H9 (cell line): ENCODE data around the gene BICRAL. TPM values are rescaled to one million over a fixed set of nuclear protein-coding genes. Genes with fewer than 3 reads are reported as not detected.
A peak's percentile ranks its signal among the peaks of the same experiment; 100 is the strongest.

Source experiments
- DNase-seq: peaks from one replicate; pipeline ENCODE4 v3.0.0-alpha.2; 2017
- H2AFZ ChIP-seq: one replicate; pipeline ENCODE4 v1.6.1; 2013; ENCODE audit warnings: mild to moderate bottlenecking, low read length, control low read depth, moderate library complexity
- H2AK5ac ChIP-seq: 2 replicates; pipeline ENCODE4 v1.6.1; 2013; ENCODE audit warnings: low read length, control low read depth, mixed read lengths; ENCODE audit not compliant: insufficient read length
- H2BK120ac ChIP-seq: one replicate; pipeline ENCODE4 v1.6.1; 2013; ENCODE audit warnings: low read depth, mild to moderate bottlenecking, low read length, control low read depth, inconsistent platforms; ENCODE audit not compliant: poor library complexity, severe bottlenecking
- H2BK12ac ChIP-seq: 2 replicates; pipeline ENCODE4 v1.6.1; 2013; ENCODE audit warnings: low read length, control low read depth, mixed read lengths, low read depth; ENCODE audit not compliant: insufficient read length
- H2BK15ac ChIP-seq: 2 replicates; pipeline ENCODE4 v1.6.1; 2013; ENCODE audit warnings: low read depth, low read length, control low read depth
- H2BK20ac ChIP-seq: one replicate; pipeline ENCODE4 v1.6.1; 2013; ENCODE audit warnings: low read depth, mild to moderate bottlenecking, low read length, control low read depth, inconsistent platforms; ENCODE audit not compliant: poor library complexity, severe bottlenecking
- H2BK5ac ChIP-seq: 2 replicates; pipeline ENCODE4 v1.6.1; 2013; ENCODE audit warnings: low read length, control low read depth, mixed read lengths; ENCODE audit not compliant: insufficient read length
- H3K14ac ChIP-seq: 2 replicates; pipeline ENCODE4 v1.6.1; 2013; ENCODE audit warnings: low read length, control low read depth; ENCODE audit not compliant: insufficient read depth
- H3K18ac ChIP-seq: 2 replicates; pipeline ENCODE4 v1.6.1; 2013; ENCODE audit warnings: low read depth, mild to moderate bottlenecking, mixed read lengths, low read length, control low read depth; ENCODE audit not compliant: insufficient read length
- H3K23ac ChIP-seq: 2 replicates; pipeline ENCODE4 v1.6.1; 2013; ENCODE audit warnings: low read length, control low read depth, mixed read lengths, low read depth; ENCODE audit not compliant: insufficient read length
- H3K23me2 ChIP-seq: 2 replicates; pipeline ENCODE4 v1.6.1; 2013; ENCODE audit warnings: low read depth, mild to moderate bottlenecking, mixed read lengths, low read length, control low read depth; ENCODE audit not compliant: insufficient read length, poor library complexity, severe bottlenecking
- H3K27ac ChIP-seq: 2 replicates; pipeline ENCODE4 v1.5.1; 2013; ENCODE audit warnings: low read length, control low read depth, mixed read lengths, low read depth; ENCODE audit not compliant: insufficient read length
- H3K27me3 ChIP-seq: 2 replicates; pipeline ENCODE4 v1.6.1; 2013; ENCODE audit warnings: low read length, control low read depth, inconsistent platforms; ENCODE audit not compliant: insufficient read depth
- H3K4ac ChIP-seq: 2 replicates; pipeline ENCODE4 v1.6.1; 2013; ENCODE audit warnings: low read depth, mild to moderate bottlenecking, control low read depth, inconsistent platforms, low read length, moderate library complexity
- H3K4me1 ChIP-seq: 2 replicates; pipeline ENCODE4 v1.6.1; 2013; ENCODE audit warnings: low read length, control low read depth, inconsistent platforms; ENCODE audit not compliant: insufficient read depth
- H3K4me2 ChIP-seq: 2 replicates; pipeline ENCODE4 v1.6.1; 2013; ENCODE audit warnings: low read length, control low read depth, mixed read lengths; ENCODE audit not compliant: insufficient read length, insufficient read depth
- H3K56ac ChIP-seq: 2 replicates; pipeline ENCODE4 v1.6.1; 2013; ENCODE audit warnings: low read depth, mild to moderate bottlenecking, mixed read lengths, low read length, control low read depth; ENCODE audit not compliant: insufficient read length
- H3K79me1 ChIP-seq: 2 replicates; pipeline ENCODE4 v1.6.1; 2013; ENCODE audit warnings: low read depth, mild to moderate bottlenecking, moderate library complexity, low read length, control low read depth, inconsistent platforms; ENCODE audit not compliant: insufficient read depth, poor library complexity, severe bottlenecking
- H3K79me2 ChIP-seq: 2 replicates; pipeline ENCODE4 v1.6.1; 2013; ENCODE audit warnings: low read length, control low read depth, inconsistent platforms; ENCODE audit not compliant: insufficient read depth
- H3K9ac ChIP-seq: 2 replicates; pipeline ENCODE4 v1.6.1; 2013; ENCODE audit warnings: low read length, control low read depth, mixed read lengths; ENCODE audit not compliant: insufficient read length; ENCODE audit errors: extremely low read depth
- H3K9me3 ChIP-seq: one replicate; pipeline ENCODE4 v1.6.1; 2013; ENCODE audit warnings: low read depth, low read length, inconsistent platforms; ENCODE audit not compliant: control insufficient read depth
- H3T11ph ChIP-seq: one replicate; pipeline ENCODE4 v1.6.1; 2013; ENCODE audit warnings: mild to moderate bottlenecking, low read length, control low read depth, inconsistent platforms
- H4K20me1 ChIP-seq: one replicate; pipeline ENCODE4 v1.6.1; 2013; ENCODE audit not compliant: control insufficient read depth, insufficient read length, insufficient read depth
- H4K5ac ChIP-seq: 2 replicates; pipeline ENCODE4 v1.6.1; 2013; ENCODE audit warnings: low read depth, mild to moderate bottlenecking, mixed read lengths, low read length, control low read depth; ENCODE audit not compliant: insufficient read length
- H4K8ac ChIP-seq: replicated peaks from 2 replicates; pipeline ENCODE4 v1.6.1; 2013; ENCODE audit warnings: low read length, control low read depth, mixed read lengths, low read depth; ENCODE audit not compliant: insufficient read length
- H4K91ac ChIP-seq: 2 replicates; pipeline ENCODE4 v1.6.1; 2013; ENCODE audit warnings: low read depth, mild to moderate bottlenecking, moderate library complexity, mixed read lengths, low read length, control low read depth; ENCODE audit not compliant: insufficient read length
- H3K27ac Mint-ChIP-seq, 3 experiments: 2 replicates in 2 of 3; 3 replicates in 1 of 3; pipeline ENCODE4 v1.8.0; 2020 to 2021; ENCODE audit warnings: mixed read lengths in 3 of 3, mild to moderate bottlenecking in 1 of 3, moderate library complexity in 1 of 3
- H3K27me3 Mint-ChIP-seq: 2 replicates; pipeline ENCODE4 v1.8.0; 2021; ENCODE audit warnings: low read depth, mild to moderate bottlenecking, moderate library complexity, mixed read lengths
- H3K36me3 Mint-ChIP-seq, 3 experiments: 2 replicates in 2 of 3; 3 replicates in 1 of 3; pipeline ENCODE4 v1.8.0; 2020 to 2021; ENCODE audit warnings: low read depth in 3 of 3, mixed read lengths in 3 of 3; ENCODE audit not compliant: insufficient read depth in 1 of 3
- H3K4me1 Mint-ChIP-seq, 2 experiments: 2 replicates each; pipeline ENCODE4 v1.8.0; 2020; ENCODE audit warnings: mixed read lengths in 2 of 2
- H3K4me3 Mint-ChIP-seq, 2 experiments: 2 replicates in 1 of 2; 3 replicates in 1 of 2; pipeline ENCODE4 v1.8.0; 2020 to 2021; ENCODE audit warnings: mild to moderate bottlenecking in 2 of 2, mixed read lengths in 2 of 2, moderate library complexity in 1 of 2
- H3K9me3 Mint-ChIP-seq, 2 experiments: 2 replicates in 1 of 2; 3 replicates in 1 of 2; pipeline ENCODE4 v1.8.0; 2020; ENCODE audit warnings: mild to moderate bottlenecking in 2 of 2, mixed read lengths in 2 of 2, moderate library complexity in 1 of 2
- CTCF ChIP-seq: fragments of 200-600 bp; sonication (generic); conservative IDR thresholded peaks from 3 replicates; pipeline ENCODE4 v1.8.0; 2021; ENCODE audit warnings: antibody characterized with exemption, mild to moderate bottlenecking
- WGBS: extraction: QIAGEN DNeasy Blood & Tissue Kit; methylation state at CpG from one replicate; pipeline ENCODE4 v1.1.7; 2013; ENCODE audit warnings: missing lambda C conversion rate, low lambda C conversion rate, mixed read lengths; ENCODE audit not compliant: insufficient read length; ENCODE audit errors: extremely low coverage; 5-methylcytosine and 5-hydroxymethylcytosine counted together
- total RNA-seq: library from RNA; stranded (reverse); gene quantifications from 2 replicates; pipeline ENCODE4 v1.2.1, GENCODE V29; 2021

Gene BICRAL
- total RNA-seq, 1 experiment from 2014 or later: 9.8 TPM

DNA sequence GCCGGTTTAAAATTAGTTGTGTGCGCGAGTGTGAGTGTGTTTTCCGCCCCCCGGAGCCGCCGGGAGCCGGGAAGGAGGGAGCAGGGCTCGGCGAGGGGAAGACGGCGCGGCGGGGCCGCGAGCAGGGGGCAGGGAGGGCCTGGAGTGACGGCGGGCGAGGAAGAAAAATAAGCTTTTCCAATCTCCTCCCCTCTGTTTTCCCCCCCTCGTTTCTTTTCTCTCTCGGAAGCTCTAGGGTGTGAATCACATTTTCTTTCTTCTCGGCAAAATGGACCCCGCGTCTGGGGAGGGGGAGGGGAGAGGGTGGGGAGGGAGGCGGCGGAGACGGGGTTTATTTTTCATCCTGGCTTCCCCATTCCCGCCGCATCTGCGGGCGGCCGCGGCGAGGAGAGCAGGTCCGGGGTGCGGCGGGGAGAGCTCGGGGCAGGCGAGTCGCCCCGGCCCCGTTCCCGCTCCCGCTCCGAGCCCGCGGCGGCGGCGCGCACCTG lies 881 bp downstream of the BICRAL start:
- H3K23ac ChIP-seq: no peak overlapping the region
- H2BK120ac ChIP-seq: peak overlapping the region; percentile 98
- H4K20me1 ChIP-seq: no peaks in the 10 kb centered on the region
- no peak overlapping the region for H4K8ac ChIP-seq
- H2BK20ac ChIP-seq: no peak overlapping the region
- peak overlapping the region; percentile 100 for H3K27ac Mint-ChIP-seq
- peak overlapping the region; percentile 96 for H3K27ac ChIP-seq
- H2AFZ ChIP-seq: no peak overlapping the region
- H3K27me3 Mint-ChIP-seq: peaks cover 1% of the 10 kb centered on the region; the same call in 1 of the 2 replicates
- H3K14ac ChIP-seq: peak overlapping the region; percentile 98
- DNase-seq: peak; percentile 64
- no peaks in the 10 kb centered on the region for H3K23me2 ChIP-seq
- H2BK12ac ChIP-seq: no peak overlapping the region
- H3K9me3 Mint-ChIP-seq: no peaks in the 10 kb centered on the region
- no peak overlapping the region for H3T11ph ChIP-seq
- TF ChIP-seq CTCF: no peak
- peak overlapping the region; percentile 99 for H3K18ac ChIP-seq
- H4K91ac ChIP-seq: no peak overlapping the region
- H3K56ac ChIP-seq: no peak overlapping the region
- no peak overlapping the region for H2BK15ac ChIP-seq
- peak overlapping the region; percentile 90 for H3K9ac ChIP-seq
- H4K5ac ChIP-seq: no peak overlapping the region
- peak overlapping the region; percentile 36 for H2BK5ac ChIP-seq
- H3K4me3 Mint-ChIP-seq: peak overlapping the region; percentile 93 to 95
- peak overlapping the region; percentile 69 for H3K4me2 ChIP-seq
- peaks cover 7% of the 10 kb centered on the region; the same call in 1 of the 2 replicates for H3K79me2 ChIP-seq
- peaks cover 16 to 19% of the 10 kb centered on the region in 2 experiments for H3K4me1 Mint-ChIP-seq
- H3K36me3 Mint-ChIP-seq: peaks cover 1 to 13% (median 5%) of the 10 kb centered on the region in 3 experiments; a peak in 6 of 7 replicates
- H3K4ac ChIP-seq: no peak overlapping the region; the same call in 1 of the 2 replicates
- H3K27me3 ChIP-seq: no peaks in the 10 kb centered on the region
- peaks cover 3% of the 10 kb centered on the region for H3K79me1 ChIP-seq
- no peaks in the 10 kb centered on the region for H3K4me1 ChIP-seq
- no CpG with 5 or more reads among the region's 51 CpGs for WGBS
- no peak overlapping the region for H2AK5ac ChIP-seq
- no peaks in the 10 kb centered on the region for H3K9me3 ChIP-seq
